ENCODE measurements around the gene UPK1B.
"Not testable (repeated sequence)": the region's sequence is repeated elsewhere in the genome, so short reads cannot be mapped to it uniquely, and the experiment has no call there.

UPK1B gene

DNA sequence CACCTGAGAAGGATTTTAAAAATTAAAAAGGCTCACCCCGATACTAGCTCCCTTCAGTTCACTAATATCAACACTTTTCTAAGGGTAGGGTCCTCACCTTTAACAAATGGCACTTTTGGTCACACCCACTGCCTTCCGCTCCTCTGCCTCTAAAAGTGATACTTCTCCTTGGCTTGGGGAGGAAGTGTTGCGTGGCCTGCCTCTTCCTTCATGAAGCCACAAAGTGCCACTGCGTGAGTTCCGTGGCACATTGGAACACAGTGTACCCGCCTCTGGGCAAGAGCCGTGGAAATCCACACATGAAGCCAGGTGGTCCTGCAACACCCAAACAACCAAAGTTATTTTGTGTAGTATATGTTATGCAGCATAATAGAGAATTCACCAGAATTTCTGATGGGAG is 63.4 kb downstream of the UPK1B start:
- DNase-seq (ENCODE audit: low read depth) = no peak
- no peak overlapping the region for H3K4me3 ChIP-seq (ENCODE audit: control insufficient read depth, low read depth, low read length)

DNA sequence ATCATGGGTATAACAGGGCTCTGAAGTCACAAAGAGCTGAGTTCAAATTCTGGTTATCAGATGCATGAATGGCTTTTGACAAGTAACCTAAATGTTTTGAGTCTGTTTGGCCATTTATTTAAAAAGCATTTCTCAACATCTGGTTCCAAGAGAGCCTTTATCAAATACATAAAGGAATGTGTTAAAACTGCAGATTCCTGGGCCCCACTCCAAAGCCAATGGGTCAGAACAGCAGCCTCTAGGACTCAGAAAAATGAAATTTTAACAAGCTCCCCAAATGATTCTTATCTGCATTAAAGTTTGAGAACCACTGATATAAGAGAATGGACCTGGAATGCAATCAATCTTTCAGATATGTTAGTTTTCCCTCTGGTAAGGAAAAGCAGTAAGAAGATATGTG is 63.9 kb downstream of the UPK1B start:
- TF ChIP-seq, protein P1, sequence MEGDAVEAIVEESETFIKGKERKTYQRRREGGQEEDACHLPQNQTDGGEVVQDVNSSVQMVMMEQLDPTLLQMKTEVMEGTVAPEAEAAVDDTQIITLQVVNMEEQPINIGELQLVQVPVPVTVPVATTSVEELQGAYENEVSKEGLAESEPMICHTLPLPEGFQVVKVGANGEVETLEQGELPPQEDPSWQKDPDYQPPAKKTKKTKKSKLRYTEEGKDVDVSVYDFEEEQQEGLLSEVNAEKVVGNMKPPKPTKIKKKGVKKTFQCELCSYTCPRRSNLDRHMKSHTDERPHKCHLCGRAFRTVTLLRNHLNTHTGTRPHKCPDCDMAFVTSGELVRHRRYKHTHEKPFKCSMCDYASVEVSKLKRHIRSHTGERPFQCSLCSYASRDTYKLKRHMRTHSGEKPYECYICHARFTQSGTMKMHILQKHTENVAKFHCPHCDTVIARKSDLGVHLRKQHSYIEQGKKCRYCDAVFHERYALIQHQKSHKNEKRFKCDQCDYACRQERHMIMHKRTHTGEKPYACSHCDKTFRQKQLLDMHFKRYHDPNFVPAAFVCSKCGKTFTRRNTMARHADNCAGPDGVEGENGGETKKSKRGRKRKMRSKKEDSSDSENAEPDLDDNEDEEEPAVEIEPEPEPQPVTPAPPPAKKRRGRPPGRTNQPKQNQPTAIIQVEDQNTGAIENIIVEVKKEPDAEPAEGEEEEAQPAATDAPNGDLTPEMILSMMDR (conservative IDR thresholded peaks at IDR 0.05; ENCODE audit: control insufficient read depth, insufficient read depth, low read depth, low read length) = no peak
- no peak for DNase-seq (ENCODE audit: low read depth)
- no peak overlapping the region for H3K4me3 ChIP-seq (ENCODE audit: control insufficient read depth, low read depth, low read length)

More for the DNA sequence above, 63.4 kb downstream of the UPK1B start:
- TF ChIP-seq, protein P1 (conservative IDR thresholded peaks at IDR 0.05; ENCODE audit: control insufficient read depth, insufficient read depth, low read depth, low read length) = no peak

DNA sequence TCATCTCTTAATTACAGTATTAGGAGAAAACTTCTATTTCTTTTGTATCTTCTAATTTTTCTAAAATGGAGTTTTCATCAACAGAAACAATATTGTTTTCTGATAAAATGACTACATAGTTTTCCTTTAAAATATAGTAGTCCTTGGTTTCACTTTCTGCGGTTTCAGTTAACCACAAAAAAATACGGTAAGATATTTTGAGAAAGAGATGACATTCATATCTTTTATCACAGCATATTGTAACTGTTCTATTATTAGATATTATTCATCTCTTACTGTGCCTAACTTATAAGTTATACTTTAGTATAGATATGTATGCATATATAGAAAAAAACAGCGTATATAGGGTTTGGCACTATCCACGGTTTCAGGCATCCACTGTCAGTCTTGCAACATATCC is 65.0 kb downstream of the UPK1B start:
- TF ChIP-seq, protein P1 (conservative IDR thresholded peaks at IDR 0.05; ENCODE audit: control insufficient read depth, insufficient read depth, low read depth, low read length) = no peak
- DNase-seq (ENCODE audit: low read depth) = no peak
- no peak overlapping the region for H3K4me3 ChIP-seq (ENCODE audit: control insufficient read depth, low read depth, low read length)

DNA sequence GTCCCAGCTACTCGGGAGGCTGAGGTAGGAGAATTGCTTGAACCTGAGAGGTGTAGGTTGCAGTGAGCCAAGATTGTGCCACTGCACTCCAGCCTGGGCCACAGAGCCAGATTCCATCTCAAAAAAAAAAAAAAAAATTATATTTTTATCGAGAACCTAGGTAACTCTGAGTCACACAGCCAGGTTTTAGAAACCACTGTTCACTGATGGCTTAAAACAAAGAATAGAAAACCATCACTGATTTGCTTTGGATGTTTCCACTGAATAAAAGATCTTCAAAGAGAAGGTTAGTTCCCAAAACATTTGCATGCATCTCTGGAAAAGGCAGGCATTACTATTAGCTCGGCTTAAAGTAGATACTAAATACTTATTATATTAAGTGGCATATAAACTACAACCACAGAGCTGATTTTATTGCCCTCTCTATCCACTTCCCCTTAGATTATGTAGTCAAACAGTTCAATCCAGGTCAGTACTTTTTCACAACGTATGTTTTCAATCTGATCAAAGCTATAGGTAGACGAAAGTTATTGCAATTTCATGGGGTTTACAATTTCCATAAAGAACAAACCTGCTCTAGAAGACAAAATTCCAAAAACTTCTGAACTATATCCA is 65.9 kb downstream of the UPK1B start:
- TF ChIP-seq, protein P1 (conservative IDR thresholded peaks at IDR 0.05; ENCODE audit: control insufficient read depth, insufficient read depth, low read depth, low read length) = no peak
- DNase-seq (ENCODE audit: low read depth) = no peak
- H3K4me3 ChIP-seq (ENCODE audit: control insufficient read depth, low read depth, low read length) = peak overlapping the region; percentile 77

DNA sequence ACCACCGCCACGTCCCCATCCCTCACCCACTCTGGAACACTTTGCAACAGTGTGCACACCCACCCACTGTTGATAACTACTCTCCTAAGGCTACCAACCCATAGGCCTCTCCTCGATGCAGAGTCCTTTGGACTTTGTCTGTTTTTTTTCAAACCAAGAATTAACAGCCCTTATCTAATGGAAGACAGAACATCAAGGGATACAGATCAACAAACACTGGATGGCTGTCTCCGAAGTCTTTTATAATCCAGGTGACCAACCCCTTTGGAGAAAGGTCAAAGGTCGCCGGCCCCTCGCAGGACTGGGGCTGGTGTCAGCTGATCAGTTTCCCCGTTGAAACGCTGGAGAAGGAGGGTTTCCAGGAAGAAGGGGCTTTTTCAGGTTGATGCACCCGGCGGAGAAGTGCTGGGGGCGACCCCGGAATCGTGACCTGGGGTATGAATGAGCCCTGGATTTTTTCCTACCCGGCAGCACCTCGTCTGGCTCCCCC is 66.7 kb downstream of the UPK1B start:
- DNase-seq (ENCODE audit: low read depth) = no peak
- H3K4me3 ChIP-seq (ENCODE audit: control insufficient read depth, low read depth, low read length) = peak overlapping the region; percentile 77
- TF ChIP-seq, protein P1 (conservative IDR thresholded peaks at IDR 0.05; ENCODE audit: control insufficient read depth, insufficient read depth, low read depth, low read length) = no peak

DNA sequence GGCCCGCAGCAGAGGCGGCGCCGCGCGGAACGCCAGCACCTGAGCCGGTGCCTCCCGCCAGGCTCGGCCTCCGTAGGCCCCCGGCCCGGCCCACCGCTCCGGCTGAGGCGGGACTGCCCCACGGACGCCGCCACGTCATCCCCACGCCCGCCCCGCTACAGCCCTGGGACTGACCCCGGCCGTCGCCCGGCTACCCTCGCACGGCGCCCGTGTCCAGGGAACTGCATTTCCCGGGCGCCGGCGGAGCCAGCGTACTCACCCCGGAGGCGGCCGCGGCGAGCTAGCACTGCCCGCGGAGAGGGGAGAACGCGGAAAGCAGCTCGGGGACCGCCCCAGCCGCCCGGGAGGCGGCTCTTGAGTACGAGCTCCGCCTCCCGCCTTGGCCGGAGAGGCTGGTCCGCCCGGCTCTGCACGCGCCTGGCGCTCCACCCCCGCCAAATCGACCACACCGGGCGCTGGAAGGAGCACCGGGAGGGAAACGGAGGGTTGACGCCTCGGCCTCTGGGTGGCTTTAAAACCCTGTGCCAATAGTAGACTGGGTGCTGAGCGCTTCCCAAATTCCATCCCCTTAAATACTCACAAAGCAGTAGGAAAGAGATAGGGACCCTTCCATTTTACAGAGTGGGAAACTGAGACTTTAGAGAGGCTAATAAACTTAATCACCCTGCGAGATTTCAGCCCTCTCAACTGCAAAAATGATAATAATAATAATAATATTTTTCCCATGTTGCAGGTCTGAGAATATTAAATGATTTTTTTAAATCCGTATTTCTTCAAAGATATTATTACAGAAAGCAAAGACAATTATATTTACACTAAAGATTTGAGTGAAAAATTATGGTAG is 67.4 kb downstream of the UPK1B start, which contains the start of gene B4GALT4:
Gene B4GALT4 (minus strand): TSS at position 288 of the 844 bp plus-strand sequence. CDS start 10,779 bp downstream, outside the sequence.
- TF ChIP-seq, protein P1 (conservative IDR thresholded peaks at IDR 0.05; ENCODE audit: control insufficient read depth, insufficient read depth, low read depth, low read length) = no peak
- peak within 1 kb of the TSS; percentile 77 for H3K4me3 ChIP-seq (ENCODE audit: control insufficient read depth, low read depth, low read length)
- peak; percentile 80 for DNase-seq (ENCODE audit: low read depth)

DNA sequence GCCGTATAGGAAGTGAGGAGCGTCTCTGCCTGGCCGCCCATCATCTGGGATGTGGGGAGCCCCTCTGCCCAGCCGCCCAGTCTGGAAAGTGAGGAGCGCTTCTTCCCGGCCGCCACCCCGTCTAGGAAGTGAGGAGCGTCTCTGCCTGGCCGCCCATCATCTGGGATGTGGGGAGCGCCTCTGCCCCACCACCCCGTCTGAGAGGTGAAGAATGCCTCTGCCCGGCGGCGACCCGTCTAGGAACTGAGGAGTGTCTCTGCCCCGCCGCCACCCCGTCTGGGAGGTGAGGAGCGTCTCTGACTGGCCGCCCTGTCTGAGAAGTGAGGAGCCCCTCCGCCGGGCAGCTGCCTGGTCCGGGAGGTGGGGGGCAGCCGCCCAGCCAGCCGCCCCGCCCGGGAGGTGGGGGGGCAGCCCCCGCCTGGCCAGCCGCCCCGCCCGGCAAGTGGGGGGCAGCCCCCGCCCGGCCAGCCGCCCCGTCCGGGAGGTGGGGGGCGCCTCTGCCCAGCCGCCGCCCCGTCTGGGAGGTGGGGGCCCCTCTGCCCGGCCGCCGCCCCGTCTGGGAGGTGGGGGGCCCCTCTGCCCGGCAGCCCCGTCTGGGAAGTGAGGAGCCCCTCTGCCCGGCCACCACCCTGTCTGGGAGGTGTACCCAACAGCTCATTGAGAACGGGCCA is 69.1 kb downstream of the UPK1B start:
- not testable (repeated sequence) for DNase-seq (ENCODE audit: low read depth); H3K4me3 ChIP-seq (ENCODE audit: control insufficient read depth, low read depth, low read length)

DNA sequence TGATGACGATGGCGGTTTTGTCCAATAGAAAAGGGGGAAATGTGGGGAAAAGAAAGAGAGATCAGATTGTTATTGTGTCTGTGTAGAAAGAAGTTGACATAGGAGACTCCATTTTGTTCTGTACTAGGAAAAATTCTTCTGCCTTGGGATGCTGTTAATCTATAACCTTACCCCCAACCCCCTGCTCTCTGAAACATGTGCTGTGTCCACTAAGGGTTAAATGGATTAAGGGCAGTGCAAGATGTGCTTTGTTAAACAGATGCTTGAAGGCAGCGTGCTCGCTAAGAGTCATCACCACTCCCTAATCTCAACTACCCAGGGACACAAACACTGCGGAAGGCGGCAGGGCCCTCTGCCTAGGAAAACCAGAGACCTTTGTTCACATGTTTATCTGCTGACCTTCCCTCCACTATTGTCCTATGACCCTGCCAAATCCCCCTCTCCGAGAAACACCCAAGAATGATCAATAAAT is 69.7 kb downstream of the UPK1B start:
- not testable (repeated sequence) for H3K4me3 ChIP-seq (ENCODE audit: control insufficient read depth, low read depth, low read length); DNase-seq (ENCODE audit: low read depth)

Data from fibroblast of mammary gland (primary cell).